Transverse colon (tissue), 4 donors: ENCODE data around the gene RASAL1.

Experiments used
- CTCF ChIP-seq, 5 experiments: fragments of 200-600 bp in 3 of 5; fragments of 450-650 bp in 2 of 5; sonication (generic) in 3 of 5; IDR thresholded peaks; 1 replicate in 2 of 5; 2 replicates in 3 of 5; pipeline ENCODE4 v1.5.1; 2016 to 2017; ENCODE audit warnings: antibody characterized with exemption in 5 of 5, inconsistent platforms in 3 of 5, mild to moderate bottlenecking in 2 of 5, moderate library complexity in 1 of 5
- EP300 ChIP-seq: sonication (generic); formaldehyde crosslinking; IDR thresholded peaks from one replicate; pipeline ENCODE4 v1.6.1; 2017; ENCODE audit warnings: antibody characterized with exemption, low read depth
- POLR2A ChIP-seq: fragments of 450-650 bp; IDR thresholded peaks from one replicate; pipeline ENCODE4 v1.6.1; 2016; ENCODE audit warnings: antibody characterized with exemption, mild to moderate bottlenecking, moderate library complexity
- POLR2AphosphoS5 ChIP-seq, 3 donors: sonication (generic); formaldehyde crosslinking; IDR thresholded peaks; one replicate each; pipeline ENCODE4 v1.6.1; 2016; ENCODE audit warnings: antibody characterized with exemption in 3 of 3

GRCh38 chr12:113128802-113129663 lies 6.5 kb downstream of the RASAL1 start:
- TF ChIP-seq POLR2A: no peak
- TF ChIP-seq CTCF (IDR thresholded peaks at IDR 0.05): no peak
- no peak for TF ChIP-seq EP300
- TF ChIP-seq POLR2AphosphoS5 (IDR thresholded peaks at IDR 0.05): no peak
